ENCODE results near the gene PPP4C. TPM values are rescaled to one million over a fixed set of nuclear protein-coding genes. Genes with fewer than 3 reads are reported as not detected.

The PPP4C gene
- total RNA-seq, 1 experiment from 2014 or later = 116 TPM

DNA sequence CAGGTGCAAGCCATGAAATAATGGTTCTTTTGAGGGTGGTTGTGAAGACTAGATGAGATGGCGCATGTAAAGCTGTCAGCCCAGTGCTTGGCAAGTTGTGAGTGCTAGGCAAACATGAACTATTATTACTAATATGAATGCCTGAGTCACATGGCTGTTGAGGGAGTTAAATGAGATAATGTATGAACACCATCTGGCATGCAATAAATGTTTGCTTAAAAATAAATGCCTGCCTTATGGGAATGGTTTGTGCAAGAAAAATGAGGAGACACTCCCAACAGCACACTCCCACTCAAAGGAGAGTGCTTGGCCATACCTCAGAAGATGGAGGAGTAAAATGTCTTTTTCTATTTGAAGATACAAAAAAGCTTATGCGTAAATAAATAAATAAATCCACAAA lies 43.6 kb downstream of the PPP4C start:
- no peak overlapping the region for H2AFZ ChIP-seq (ENCODE audit: low read length)
- no peaks in the 10 kb centered on the region for H3K9me2 ChIP-seq (replicated peaks; ENCODE audit: low read length)
- intact Hi-C loops (cut with micrococcal nuclease) = no loop called here
- CTCF ChIA-PET = no interaction called here
- no TSS peak for BruUV-seq (replicated peaks)
- no peak overlapping the region for H3K9ac ChIP-seq (ENCODE audit: low read length)
- ATAC-seq (no peak), DNase-seq (no peak)
- H3K27ac ChIP-seq (ENCODE audit: low read length) = no peak overlapping the region
- peaks cover 4% of the 10 kb centered on the region; the same call in 1 of the 2 replicates for H3K4me1 ChIP-seq (ENCODE audit: insufficient read depth, low read length)
- H3F3A ChIP-seq (ENCODE audit: low read length, unreplicated experiment) = no peaks in the 10 kb centered on the region
- H3K36me3 ChIP-seq (ENCODE audit: low read depth, low read length) = no peaks in the 10 kb centered on the region
- no peaks in the 10 kb centered on the region for H3K27me3 ChIP-seq (ENCODE audit: low read length)
- no peaks in the 10 kb centered on the region for H4K20me1 ChIP-seq (ENCODE audit: low read length)
- H3K4me2 ChIP-seq (ENCODE audit: low read length) = no peak overlapping the region
- no peaks in the 10 kb centered on the region for H3K9me3 ChIP-seq (ENCODE audit: low read length)
- POLR2A ChIA-PET (ENCODE audit: unreplicated experiment) = no interaction called here
- no peaks in the 10 kb centered on the region for H3K79me2 ChIP-seq (ENCODE audit: low read length)
- no peak overlapping the region for H3K4me3 ChIP-seq (ENCODE audit: low read length)
- TF ChIP-seq EZH2phosphoT487 (IDR thresholded peaks at IDR 0.05; ENCODE audit: borderline replicate concordance, low read length) (no peak), EZH2 (IDR thresholded peaks at IDR 0.05; ENCODE audit: low read length, unreplicated experiment) (no peak)
- TF ChIP-seq, protein P1, sequence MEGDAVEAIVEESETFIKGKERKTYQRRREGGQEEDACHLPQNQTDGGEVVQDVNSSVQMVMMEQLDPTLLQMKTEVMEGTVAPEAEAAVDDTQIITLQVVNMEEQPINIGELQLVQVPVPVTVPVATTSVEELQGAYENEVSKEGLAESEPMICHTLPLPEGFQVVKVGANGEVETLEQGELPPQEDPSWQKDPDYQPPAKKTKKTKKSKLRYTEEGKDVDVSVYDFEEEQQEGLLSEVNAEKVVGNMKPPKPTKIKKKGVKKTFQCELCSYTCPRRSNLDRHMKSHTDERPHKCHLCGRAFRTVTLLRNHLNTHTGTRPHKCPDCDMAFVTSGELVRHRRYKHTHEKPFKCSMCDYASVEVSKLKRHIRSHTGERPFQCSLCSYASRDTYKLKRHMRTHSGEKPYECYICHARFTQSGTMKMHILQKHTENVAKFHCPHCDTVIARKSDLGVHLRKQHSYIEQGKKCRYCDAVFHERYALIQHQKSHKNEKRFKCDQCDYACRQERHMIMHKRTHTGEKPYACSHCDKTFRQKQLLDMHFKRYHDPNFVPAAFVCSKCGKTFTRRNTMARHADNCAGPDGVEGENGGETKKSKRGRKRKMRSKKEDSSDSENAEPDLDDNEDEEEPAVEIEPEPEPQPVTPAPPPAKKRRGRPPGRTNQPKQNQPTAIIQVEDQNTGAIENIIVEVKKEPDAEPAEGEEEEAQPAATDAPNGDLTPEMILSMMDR (conservative IDR thresholded peaks at IDR 0.05; ENCODE audit: low read depth, low read length) = no peak

DNA sequence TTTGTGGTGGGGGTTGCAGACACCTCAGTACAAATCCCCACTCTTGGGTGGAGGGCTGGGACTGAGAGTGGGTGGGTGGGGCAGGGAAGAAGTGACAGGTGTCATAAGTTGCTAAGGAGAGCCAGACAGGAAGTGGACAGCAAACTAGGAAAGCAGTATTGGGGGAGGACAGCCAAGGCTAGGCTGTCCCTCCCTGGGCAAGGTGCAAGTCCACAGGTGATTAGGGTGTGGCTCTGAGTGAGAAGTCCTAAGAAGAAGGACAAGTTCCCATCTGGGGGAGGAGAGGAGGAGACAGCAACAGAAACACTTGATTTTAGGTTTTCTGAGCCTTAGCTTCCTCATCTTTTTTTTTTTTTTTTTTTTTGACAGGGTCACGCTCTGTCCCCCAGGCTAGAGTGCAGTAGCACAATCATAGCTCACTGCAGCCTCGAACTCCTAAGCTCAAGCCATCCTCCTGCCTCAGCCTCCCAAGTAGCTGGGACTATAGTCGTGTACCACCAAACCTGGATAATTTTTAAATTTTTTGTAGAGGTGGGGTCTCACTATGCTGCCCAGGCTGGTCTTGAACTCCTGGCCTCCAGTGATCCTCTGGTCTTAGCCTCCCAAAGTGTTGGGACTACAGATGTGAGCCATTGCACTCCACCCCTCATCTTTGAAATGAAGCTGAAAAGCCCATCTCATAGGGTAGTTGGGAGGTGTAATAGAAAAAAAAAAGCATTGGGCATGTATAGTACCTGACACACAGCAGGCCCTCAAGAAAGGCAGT lies 44.7 kb downstream of the PPP4C start:
- Histone ChIP-seq H4K20me1 (ENCODE audit: low read length) (no peaks in the 10 kb centered on the region), H3K27ac (ENCODE audit: low read length) (no peak overlapping the region), H3K79me2 (ENCODE audit: low read length) (no peaks in the 10 kb centered on the region), H3K9me2 (replicated peaks; ENCODE audit: low read length) (no peaks in the 10 kb centered on the region), H2AFZ (ENCODE audit: low read length) (no peak overlapping the region), H3K9me3 (ENCODE audit: low read length) (no peaks in the 10 kb centered on the region), H3K36me3 (ENCODE audit: low read depth, low read length) (no peaks in the 10 kb centered on the region), H3F3A (ENCODE audit: low read length, unreplicated experiment) (no peaks in the 10 kb centered on the region), H3K4me2 (ENCODE audit: low read length) (no peak overlapping the region), H3K9ac (ENCODE audit: low read length) (no peak overlapping the region), H3K4me3 (ENCODE audit: low read length) (no peak overlapping the region), H3K27me3 (ENCODE audit: low read length) (no peaks in the 10 kb centered on the region), H3K4me1 (ENCODE audit: insufficient read depth, low read length) (peaks cover 10% of the 10 kb centered on the region)
- DNase-seq = peak; percentile 8
- TF ChIP-seq, protein P1 (conservative IDR thresholded peaks at IDR 0.05; ENCODE audit: low read depth, low read length) = no peak
- no peak for TF ChIP-seq EZH2phosphoT487 (IDR thresholded peaks at IDR 0.05; ENCODE audit: borderline replicate concordance, low read length)
- no peak for TF ChIP-seq EZH2 (IDR thresholded peaks at IDR 0.05; ENCODE audit: low read length, unreplicated experiment)
- ChIA-PET POLR2A (ENCODE audit: unreplicated experiment) (no interaction called here), CTCF (no interaction called here)
- no TSS peak for BruUV-seq (replicated peaks)
- ATAC-seq = no peak
- intact Hi-C loops (cut with micrococcal nuclease) = no loop called here
